Stimulated activated CD8-positive, alpha-beta memory T cell treated with anti-CD3 and anti-CD28 coated beads, Interleukin-12 subunit alpha, Interleukin-12 subunit beta, amount 100 ng/mL, for 24 hours (primary cell): ENCODE data around the gene SPATC1L.

Experiments used
- DNase-seq: peaks from one replicate; pipeline ENCODE4 v3.0.0-alpha.2; 2020; ENCODE audit errors: extremely low read depth

The SPATC1L gene

DNA sequence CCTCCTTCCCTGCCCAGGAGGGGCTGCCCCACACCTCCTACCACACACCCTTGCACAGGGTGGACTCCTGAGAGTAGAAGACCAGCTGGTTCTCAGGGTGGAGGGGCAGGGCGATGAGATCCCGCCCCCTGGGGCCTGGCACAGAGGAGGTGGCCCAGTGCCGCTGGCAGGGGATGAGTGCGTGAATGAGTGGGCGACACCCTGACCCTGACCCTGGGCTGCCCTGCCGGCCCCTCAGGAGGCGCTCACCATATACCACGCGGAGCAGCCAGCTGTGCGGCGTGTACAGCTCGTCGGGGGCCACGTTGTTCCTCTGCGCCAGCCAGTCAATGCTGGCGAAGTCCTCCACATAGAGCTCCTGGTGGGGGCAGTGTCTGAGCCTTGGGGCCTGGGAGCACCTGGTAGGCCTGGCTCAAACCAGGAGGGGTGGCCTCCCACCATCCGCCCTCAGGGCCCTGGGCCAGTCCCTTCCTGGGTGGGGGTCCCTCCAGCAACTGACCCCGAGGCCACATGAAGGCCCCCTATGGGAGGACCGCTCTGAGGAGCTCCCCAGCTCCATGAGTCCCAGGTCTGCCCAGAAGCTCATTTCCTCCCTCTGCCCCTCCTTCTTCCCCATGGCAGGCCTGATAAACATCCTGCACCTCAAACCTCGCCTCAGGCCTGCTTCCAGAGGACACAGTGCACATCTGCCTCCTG lies 31.3 kb upstream of the SPATC1L start:
- DNase-seq: no peak

GRCh38 chr21:46214478-46215340 lies 30.4 kb upstream of the SPATC1L start:
- no peak for DNase-seq

DNA sequence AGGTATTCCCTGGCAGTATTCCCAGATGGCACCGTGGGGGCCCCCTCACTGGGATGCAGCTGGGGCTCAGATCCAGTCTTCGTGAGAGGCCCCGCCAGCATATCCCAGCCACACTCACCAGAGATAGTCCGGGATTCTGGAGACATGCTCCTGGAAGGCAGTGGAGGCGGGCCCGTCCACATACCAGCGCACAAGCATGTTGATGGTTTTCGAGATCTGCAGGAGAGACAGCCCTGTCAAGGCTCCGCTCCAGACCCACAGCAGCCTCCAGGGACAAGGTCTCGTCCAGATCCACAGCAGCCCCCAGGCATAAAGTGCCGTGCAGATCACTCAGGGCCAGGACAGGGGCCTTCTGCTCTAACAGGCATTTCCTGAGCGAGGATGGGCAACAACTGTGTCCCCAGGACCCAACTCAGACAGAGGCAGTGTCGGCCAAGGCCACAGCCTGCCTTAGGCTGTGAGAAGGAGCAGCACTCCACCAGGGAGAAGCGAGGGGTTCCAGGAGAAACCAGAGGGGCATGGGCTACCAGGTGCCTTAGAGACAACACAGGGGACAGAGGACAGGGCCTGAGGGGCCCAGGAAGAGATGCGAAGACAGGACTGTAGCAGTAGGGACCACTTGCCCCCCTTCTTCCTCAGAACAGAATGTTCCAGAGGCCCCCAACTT lies 29.5 kb upstream of the SPATC1L start:
- DNase-seq: no peak

DNA sequence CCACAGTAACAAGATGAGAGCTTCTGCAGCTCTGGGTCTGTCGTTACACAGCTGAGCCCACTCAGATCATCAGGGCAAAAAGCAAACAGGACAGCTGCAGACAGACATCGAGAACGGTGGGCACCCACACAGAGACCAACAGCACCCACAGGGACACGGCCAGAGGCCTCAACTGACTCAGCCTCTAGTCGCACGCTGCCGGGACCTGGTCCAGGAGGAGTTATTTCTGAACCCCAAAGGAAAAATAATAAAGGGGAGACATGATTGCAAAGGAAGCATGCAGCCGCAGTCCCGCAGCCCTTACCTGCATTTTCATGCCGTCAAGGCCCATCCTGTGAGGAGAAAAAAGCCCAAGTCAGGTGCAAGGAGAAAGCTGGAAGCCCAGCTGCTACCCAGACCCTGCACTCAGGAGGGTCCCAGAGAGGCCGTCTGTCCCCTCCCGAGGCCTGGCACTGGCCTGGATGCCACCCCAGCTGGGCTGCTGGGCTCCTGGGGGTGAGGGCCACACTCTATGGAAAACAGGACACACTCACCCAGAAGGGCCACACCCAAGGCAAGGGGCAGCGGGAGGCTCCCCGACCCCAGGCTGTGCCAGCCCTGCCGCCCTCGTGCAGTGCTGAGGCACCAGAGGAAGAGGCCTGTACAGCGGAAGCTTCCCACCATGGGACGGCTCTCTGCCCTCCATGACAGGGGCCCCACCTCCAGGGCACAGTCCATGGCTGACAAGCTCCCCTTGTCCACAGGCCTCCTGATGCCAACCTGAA lies 28.6 kb upstream of the SPATC1L start:
- no peak for DNase-seq

DNA sequence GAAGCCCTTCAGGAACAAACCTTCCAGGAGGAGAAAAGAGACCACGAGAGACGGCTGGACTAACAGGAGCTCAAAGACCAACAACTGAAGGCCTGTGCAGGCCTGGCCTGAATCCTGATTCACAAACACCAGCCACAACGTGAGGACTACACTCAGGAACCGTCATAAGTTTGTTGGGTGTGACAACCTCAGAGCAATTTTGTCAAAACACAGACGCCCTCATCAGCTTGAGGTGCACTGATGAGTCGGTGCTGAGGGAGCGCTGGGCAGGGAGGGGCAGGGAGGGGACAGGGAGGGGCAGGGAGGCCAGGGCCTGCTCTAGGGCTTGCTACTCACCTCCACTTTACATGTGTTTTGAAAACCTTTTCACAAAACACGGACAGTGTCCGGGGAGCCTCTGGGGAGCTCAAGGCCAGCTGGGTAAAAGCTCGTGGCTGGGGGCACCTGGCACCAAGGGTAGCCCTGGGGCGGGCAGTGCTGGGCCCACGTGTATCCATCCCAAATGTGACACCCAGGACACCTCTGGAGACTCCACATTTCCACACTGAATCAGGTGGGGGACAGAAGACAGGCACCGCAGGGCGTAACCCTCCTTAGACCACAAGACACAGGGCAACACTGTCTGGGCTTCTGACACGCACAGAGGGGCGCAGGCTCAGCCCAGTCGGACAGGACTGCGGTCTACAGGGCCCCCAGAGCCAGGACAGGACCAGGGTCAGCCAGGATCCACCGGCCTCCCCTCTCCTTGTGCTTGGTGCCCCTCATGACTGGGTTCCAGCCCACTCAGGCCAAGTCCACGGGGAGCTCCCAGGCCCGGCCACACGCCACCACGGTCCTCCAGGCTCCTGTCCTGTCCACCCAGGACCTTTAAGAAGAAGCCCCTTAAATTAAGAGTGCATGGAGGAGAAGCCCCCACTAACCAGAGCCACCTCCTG lies 27.8 kb upstream of the SPATC1L start:
- DNase-seq: no peak

GRCh38 chr21:46211376-46211775 lies 27.1 kb upstream of the SPATC1L start:
- no peak for DNase-seq

DNA sequence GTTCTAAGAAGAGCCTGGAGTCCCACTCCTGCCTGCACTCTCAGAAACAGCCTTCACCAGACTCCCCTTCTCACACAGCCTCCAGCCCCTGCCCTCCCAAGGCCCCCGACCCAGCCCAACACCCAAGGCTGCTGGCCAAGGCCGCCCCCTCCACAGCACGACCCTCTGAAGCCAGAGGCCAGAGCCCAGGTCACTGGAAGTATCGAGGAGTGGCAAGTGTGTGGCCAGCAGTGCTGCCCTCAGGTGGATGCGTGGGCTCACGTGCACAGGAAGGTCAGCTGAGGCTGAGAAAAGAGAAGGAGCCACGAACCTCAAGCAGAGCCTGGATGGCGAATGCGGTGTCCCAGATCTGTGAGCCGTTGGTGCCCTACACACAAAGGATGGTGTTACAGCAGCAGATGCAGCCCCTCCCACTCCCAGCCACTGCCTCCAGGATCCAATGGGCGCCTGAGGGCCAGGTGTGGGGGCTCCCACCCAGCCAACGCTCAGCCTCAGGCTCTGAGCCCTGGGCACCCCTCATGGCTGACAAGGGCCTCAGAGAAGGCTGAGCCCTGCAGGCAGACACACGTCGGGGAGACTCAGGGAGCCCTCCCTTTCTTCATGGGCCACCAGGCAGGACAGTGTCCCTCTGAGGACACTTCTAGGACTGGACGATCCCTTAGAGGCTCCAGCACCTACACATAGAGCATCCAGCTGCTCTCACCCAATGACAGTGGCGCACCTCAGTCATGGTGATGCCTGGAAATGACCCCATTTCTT lies 26.3 kb upstream of the SPATC1L start:
- no peak for DNase-seq

- no peak for DNase-seq
These were observed 24.8 kb upstream of the SPATC1L start for GRCh38 chr21:46208761-46209721.

DNA sequence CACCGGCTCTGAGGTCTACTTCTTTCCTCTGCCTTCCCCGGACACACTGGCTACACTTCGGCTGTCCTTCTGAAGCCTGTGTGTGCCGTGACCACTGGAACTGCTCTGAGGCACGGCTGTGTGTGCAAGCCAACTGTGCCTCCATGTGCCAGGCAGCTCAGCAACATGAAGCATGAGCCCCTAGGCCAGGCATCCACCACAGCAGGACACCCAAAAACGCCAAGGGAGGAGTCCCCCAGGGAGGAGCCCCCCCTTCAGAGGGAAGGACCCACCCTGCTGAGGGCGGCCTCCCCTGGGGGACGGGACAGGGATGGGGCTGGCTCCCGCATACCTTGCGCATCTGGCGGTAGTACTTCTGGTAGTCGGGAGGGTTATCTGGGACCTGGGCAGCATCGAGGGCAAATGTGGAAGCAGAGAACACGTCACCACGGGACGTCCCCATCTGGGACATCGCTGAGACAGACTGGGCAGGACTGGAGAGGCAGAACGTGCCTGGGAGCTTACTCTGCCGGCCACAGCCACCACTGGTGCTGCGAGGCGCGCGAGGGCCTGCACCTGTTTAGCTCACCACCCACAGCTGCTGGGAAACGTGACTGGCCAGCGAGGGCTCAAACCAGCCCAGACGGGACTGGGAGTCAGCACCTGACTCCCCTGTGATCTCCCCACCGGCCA lies 23.8 kb upstream of the SPATC1L start:
- no peak for DNase-seq

DNA sequence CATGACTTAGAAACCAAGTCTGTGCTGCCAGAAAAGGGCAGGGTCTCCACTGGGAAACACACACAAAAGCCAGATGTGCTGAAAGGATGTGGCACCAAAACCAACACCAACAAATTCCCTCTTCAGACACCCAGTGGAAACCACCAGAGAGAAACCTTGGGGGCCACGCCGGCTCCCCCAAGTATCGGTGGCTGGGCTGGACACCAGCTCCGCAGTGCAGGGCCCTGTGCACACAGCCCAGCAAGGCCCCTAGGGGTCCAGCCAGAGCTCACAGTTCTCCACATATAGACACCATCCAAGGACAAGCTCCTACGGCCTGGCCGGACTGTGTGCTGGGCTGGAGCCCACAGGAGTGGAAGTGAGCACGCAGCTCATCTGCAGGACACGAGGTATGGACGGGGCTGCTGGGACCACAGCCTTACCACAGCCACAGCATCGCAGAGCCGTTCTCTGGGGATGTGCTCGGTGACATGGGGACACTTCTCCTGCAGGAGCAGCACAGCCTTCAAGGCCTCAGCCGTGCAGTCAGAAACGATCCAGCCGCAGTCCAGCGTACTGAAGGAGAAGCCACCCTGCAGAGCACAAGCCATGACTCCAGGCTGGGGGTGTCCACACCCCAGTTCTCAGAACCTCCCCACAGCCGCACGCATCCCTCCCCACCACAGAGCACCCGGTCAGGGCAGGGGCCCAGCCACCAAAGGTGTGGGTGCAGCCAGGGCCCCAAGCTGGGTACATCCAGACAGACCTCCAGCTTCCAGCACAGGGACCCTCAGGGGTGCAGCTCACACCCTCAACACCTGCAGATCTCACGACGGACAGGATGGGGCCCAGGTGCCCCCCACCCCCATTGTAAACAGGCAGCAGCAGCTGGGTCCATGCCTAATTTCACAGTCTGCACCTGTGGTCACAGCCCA lies 23.0 kb upstream of the SPATC1L start:
- DNase-seq: no peak

- DNase-seq: no peak
These were observed 22.1 kb upstream of the SPATC1L start for GRCh38 chr21:46206163-46207005.

GRCh38 chr21:46205766-46206162 lies 21.5 kb upstream of the SPATC1L start:
- DNase-seq: no peak

DNA sequence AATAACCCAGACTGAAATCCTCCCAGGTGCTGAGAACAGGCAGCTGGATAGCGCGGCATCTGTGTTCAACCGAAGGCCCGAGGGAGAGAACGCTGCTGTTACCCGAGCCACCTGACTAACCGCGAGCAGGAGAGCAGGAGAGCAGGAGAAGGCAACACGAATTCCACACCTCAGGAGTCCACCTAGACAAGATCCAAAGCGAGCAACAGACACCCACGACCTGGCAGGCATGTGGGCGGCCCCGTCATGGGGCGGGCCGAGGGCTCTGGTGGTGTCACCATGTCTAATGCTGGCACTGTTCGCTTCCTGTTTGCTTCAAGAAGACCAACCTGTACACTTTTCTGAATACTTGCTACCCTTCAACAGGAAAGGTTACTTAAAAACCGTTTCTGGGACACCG lies 20.9 kb upstream of the SPATC1L start:
- no peak for DNase-seq

GRCh38 chr21:46203203-46203600 lies 18.9 kb upstream of the SPATC1L start:
- DNase-seq: no peak

DNA sequence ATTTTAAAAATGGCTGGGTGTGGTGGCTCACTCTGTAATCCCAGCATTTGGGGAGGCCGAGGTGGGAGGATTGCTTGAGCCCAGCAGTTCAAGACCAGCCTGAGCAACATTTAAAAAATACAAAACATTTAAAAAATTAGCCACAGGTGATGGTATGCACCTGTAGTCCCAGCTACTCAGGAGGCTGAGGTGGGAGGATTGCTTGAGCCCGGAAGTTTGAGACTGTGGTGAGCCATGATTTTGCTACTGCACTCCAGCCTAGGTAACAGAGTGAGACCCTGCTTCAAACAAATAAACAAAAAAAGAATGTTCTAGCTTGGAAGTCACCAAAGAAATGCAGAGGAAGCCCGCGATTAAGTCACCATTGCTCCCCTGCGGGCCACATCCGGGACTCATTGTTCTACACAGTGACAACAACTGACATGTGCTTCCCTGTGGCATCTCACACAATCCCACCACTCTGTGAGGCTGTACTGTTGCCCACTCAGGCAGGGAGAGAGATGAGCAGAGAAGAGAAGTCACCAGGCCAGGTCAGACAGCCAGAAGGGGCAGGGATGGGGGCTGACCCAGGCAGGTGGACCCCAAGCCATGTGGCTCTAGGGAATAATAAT lies 18.4 kb upstream of the SPATC1L start:
- no peak for DNase-seq
